Activated CD4-positive, alpha-beta T cell treated with anti-CD3 and anti-CD28 coated beads, Interleukin-2, amount 10 ng/mL, durations not matched to agents 7 days and 5 days (primary cell): Measurements from ENCODE around the gene PDE7B. TPM values are rescaled to one million over a fixed set of nuclear protein-coding genes. Genes with fewer than 3 reads are reported as not detected.
"Not testable (repeated sequence)": the region's sequence is repeated elsewhere in the genome, so short reads cannot be mapped to it uniquely, and the experiment has no call there.

Experiments
- CTCF ChIA-PET: fragments of 350-600 bp; sonication (Branson Sonifier 250); formaldehyde crosslinking; loops from one replicate; lab custom pipeline; 2021; ENCODE audit warnings: antibody characterized with exemption; lab: Charles Lee
- POLR2A ChIA-PET: fragments of 350-600 bp; sonication (Branson Sonifier 250); formaldehyde crosslinking; loops from one replicate; lab custom pipeline; 2021; ENCODE audit warnings: antibody characterized with exemption; lab: Charles Lee
- DNase-seq: peaks from one replicate; pipeline ENCODE4 v3.0.0-alpha.2; 2020
- H3K27ac Mint-ChIP-seq: one replicate; pipeline ENCODE4 v1.8.0; 2021; ENCODE audit warnings: mild to moderate bottlenecking, moderate library complexity, mixed read lengths
- H3K27me3 Mint-ChIP-seq: one replicate; pipeline ENCODE4 v1.8.0; 2021; ENCODE audit warnings: mixed read lengths
- H3K36me3 Mint-ChIP-seq: one replicate; pipeline ENCODE4 v1.8.0; 2021; ENCODE audit warnings: low read depth, mixed read lengths
- H3K4me1 Mint-ChIP-seq: one replicate; pipeline ENCODE4 v1.8.0; 2021; ENCODE audit warnings: mixed read lengths
- H3K4me3 Mint-ChIP-seq: one replicate; pipeline ENCODE4 v1.8.0; 2021; ENCODE audit warnings: mild to moderate bottlenecking, moderate library complexity, mixed read lengths
- H3K9me3 Mint-ChIP-seq: one replicate; pipeline ENCODE4 v1.8.0; 2021; ENCODE audit warnings: mixed read lengths
- total RNA-seq, 2 experiments: library from RNA; stranded (reverse); gene quantifications; one replicate each; pipeline ENCODE4 v1.2.3, GENCODE V29; 2021

Gene PDE7B
- total RNA-seq, 2 experiments from 2014 or later, result 0.57 to 1.2 TPM

DNA sequence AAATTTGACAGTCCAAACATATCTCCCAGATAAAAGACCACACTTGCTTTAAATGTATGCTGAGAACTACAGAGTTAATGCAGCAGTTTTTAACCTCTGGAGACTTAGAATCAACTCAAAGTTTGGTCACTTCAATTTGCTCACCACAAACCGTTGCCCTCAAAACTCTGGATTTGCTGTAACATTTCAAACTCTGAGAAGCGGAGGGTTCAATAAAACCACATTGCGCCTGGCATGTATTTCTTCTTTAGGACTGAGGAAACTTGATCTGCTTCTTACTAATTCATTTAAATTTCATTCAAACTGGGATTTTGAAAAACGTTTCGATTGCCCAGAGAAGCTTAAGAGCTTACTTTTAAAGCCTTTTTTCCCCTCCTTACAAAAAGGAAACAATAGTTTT, 282.8 kb downstream of the PDE7B start:
- H3K36me3 Mint-ChIP-seq, result no peaks in the 10 kb centered on the region
- CTCF ChIA-PET, result interaction anchor here (1.0 kb wide), 1 partner anchor 19 kb away, joined by 4 read pairs; no protein-coding TSS in a partner anchor
- DNase-seq, result no peak
- no peaks in the 10 kb centered on the region for H3K9me3 Mint-ChIP-seq
- no peaks in the 10 kb centered on the region for H3K4me1 Mint-ChIP-seq
- no peak overlapping the region for H3K27ac Mint-ChIP-seq
- no peaks in the 10 kb centered on the region for H3K27me3 Mint-ChIP-seq
- POLR2A ChIA-PET, result no interaction called here
- H3K4me3 Mint-ChIP-seq, result no peak overlapping the region

DNA sequence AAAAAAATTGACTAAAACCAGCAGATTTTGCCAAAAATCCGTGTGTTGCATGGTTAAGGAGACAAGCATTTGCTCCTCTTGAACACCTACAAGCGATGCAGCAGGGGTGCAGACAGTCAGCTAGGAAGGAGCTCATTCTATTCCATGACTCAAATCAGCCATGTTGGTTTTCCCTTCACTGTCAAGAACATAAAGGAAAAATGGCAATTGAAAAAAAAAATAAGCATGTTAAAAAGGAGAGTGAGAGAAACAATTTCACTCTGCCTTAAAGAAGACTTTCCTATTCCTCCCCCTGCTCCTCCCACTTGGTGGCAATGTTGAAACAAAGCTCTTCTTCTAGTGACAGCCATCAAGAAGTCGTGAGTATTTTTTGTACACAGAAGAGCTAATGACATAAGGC, 283.2 kb downstream of the PDE7B start:
- Mint-ChIP-seq H3K27me3 (no peaks in the 10 kb centered on the region), H3K4me1 (no peaks in the 10 kb centered on the region), H3K9me3 (no peaks in the 10 kb centered on the region), H3K36me3 (no peaks in the 10 kb centered on the region), H3K4me3 (no peak overlapping the region), H3K27ac (no peak overlapping the region)
- DNase-seq, result no peak
- POLR2A ChIA-PET, result no interaction called here
- CTCF ChIA-PET, result no interaction called here

DNA sequence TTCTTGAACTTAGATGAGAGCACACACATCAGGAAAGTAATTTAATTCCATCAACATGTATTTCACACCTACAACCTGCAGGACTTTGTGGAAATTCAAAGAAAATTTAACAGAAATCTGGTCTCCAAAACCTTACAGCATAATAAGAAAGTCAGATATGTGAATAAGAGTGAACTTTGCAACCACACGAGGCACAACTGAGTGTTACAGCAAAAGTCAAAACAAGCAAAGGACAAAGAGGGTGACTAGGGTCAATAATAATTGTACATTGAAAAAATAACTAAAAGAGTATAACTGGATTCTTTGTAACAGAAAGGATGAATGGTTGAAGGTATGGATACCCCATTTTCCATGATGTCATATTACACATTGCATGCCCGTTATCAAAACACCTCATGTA, 284.8 kb downstream of the PDE7B start:
- Mint-ChIP-seq H3K27me3 (no peaks in the 10 kb centered on the region), H3K27ac (no peak overlapping the region), H3K4me1 (no peaks in the 10 kb centered on the region), H3K4me3 (no peak overlapping the region), H3K9me3 (no peaks in the 10 kb centered on the region), H3K36me3 (no peaks in the 10 kb centered on the region)
- CTCF ChIA-PET, result no interaction called here
- DNase-seq, result no peak
- POLR2A ChIA-PET, result no interaction called here

DNA sequence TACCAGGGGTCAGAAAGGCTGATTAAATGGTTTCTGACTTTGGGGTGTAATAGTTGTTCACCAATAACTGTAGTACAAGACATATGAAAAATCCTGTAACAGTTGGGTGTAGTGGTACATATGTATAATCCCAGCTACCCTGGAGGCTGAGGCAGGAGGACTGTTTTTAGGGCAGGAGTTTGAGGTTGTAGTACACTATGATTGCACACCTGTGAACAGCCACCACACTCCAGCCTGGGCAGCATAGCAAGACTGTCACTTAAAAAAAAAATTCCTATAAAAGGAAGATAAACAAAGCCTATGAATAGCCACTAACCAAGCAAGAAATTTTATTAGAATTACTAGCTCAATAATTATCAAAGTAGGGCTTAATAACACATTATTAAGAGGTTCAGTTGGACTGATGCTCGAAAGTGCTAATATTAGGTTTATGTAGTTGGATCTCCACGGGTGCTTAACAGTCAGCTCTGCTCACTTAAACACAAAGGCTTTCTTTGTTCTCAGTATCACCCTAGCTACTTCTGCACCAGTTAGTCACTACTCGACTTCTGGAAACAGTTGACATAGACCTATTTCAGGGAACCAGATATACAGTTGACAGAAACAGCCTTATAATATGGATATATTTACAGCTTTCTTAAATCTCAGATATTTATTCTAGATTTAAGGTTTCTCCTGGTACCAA, 285.6 kb downstream of the PDE7B start:
- CTCF ChIA-PET, result no interaction called here
- H3K9me3 Mint-ChIP-seq, result peaks cover 5% of the 10 kb centered on the region
- H3K27ac Mint-ChIP-seq, result no peak overlapping the region

DNA sequence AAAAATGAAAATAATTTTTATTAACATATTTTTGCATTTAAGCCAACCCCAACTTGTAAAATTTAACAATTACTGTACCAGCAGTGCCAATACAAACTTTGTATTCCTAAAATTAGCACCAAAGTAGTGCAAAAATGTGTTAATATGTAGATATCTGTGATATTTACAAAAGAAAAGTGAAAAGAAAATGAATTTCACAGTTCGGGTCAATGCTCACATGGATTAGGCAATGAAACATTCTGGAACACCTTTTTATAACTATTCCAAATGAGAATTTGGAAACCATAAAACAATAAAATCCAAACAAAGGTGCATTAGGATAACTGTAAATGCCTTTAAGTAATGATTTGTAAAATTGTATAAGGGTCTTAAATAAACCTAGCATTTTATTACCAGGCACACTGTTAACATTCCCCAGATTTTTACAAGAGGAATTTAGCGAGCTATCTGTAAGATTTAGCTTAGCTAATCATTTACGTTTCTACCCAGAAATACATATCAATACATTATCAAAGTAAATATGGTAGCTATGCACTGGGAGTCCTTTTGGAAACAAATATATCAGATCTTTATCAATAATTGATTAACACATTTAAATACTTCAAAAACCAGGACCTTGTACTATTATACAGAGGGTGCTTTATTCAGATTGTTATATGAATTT, 286.4 kb downstream of the PDE7B start:
- H3K27ac Mint-ChIP-seq, result no peak overlapping the region
- CTCF ChIA-PET, result no interaction called here

More for the DNA sequence above, 285.6 kb downstream of the PDE7B start:
- Mint-ChIP-seq H3K4me3 (no peak overlapping the region), H3K36me3 (no peaks in the 10 kb centered on the region), H3K27me3 (no peaks in the 10 kb centered on the region), H3K4me1 (no peaks in the 10 kb centered on the region)
- POLR2A ChIA-PET, result no interaction called here
- DNase-seq, result no peak

GRCh38 chr6:136139111-136139510, 287.6 kb downstream of the PDE7B start:
- H3K4me3 Mint-ChIP-seq, DNase-seq, H3K9me3 Mint-ChIP-seq, H3K27ac Mint-ChIP-seq, H3K4me1 Mint-ChIP-seq, POLR2A ChIA-PET, CTCF ChIA-PET, H3K27me3 Mint-ChIP-seq, H3K36me3 Mint-ChIP-seq: not testable (repeated sequence)

More for the DNA sequence above, 286.4 kb downstream of the PDE7B start:
- POLR2A ChIA-PET, result no interaction called here
- H3K4me1 Mint-ChIP-seq, result no peaks in the 10 kb centered on the region
- H3K9me3 Mint-ChIP-seq, result peaks cover 5% of the 10 kb centered on the region
- H3K4me3 Mint-ChIP-seq, result no peak overlapping the region
- no peaks in the 10 kb centered on the region for H3K36me3 Mint-ChIP-seq
- no peak for DNase-seq
- no peaks in the 10 kb centered on the region for H3K27me3 Mint-ChIP-seq

GRCh38 chr6:136144251-136145023, 292.9 kb downstream of the PDE7B start:
- no peaks in the 10 kb centered on the region for H3K36me3 Mint-ChIP-seq
- ChIA-PET CTCF (no interaction called here), POLR2A (no interaction called here)
- no peak for DNase-seq
- no peaks in the 10 kb centered on the region for H3K27me3 Mint-ChIP-seq
- no peak overlapping the region for H3K27ac Mint-ChIP-seq
- no peaks in the 10 kb centered on the region for H3K4me1 Mint-ChIP-seq
- H3K4me3 Mint-ChIP-seq, result no peak overlapping the region
- peaks cover 5% of the 10 kb centered on the region for H3K9me3 Mint-ChIP-seq

GRCh38 chr6:136146130-136146529, 294.6 kb downstream of the PDE7B start:
- H3K4me1 Mint-ChIP-seq, result no peaks in the 10 kb centered on the region
- no peak overlapping the region for H3K4me3 Mint-ChIP-seq
- no peaks in the 10 kb centered on the region for H3K36me3 Mint-ChIP-seq
- CTCF ChIA-PET, result no interaction called here
- H3K27ac Mint-ChIP-seq, result no peak overlapping the region
- POLR2A ChIA-PET, result no interaction called here
- DNase-seq, result no peak
- H3K9me3 Mint-ChIP-seq, result peaks cover 5% of the 10 kb centered on the region
- no peaks in the 10 kb centered on the region for H3K27me3 Mint-ChIP-seq

DNA sequence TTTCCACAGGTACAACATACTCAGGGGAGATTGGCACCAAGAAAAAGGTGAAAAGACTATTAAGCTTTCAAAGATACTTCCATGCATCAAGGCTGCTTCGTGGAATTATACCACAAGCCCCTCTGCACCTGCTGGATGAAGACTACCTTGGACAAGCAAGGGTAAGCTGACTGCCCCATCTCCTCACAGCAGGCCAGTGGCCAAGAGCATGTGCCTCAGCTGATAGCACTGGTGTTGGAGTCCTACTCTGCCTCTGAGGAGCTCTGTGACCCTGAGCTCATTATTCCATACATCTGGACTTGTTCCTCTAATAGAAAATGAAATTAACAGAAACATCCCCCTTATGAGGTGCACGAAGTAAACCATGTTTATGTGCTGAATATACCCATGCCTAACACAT, 295.8 kb downstream of the PDE7B start:
- no peaks in the 10 kb centered on the region for H3K36me3 Mint-ChIP-seq
- CTCF ChIA-PET, result no interaction called here
- POLR2A ChIA-PET, result no interaction called here
- no peak overlapping the region for H3K4me3 Mint-ChIP-seq
- H3K27ac Mint-ChIP-seq, result no peak overlapping the region
- no peaks in the 10 kb centered on the region for H3K4me1 Mint-ChIP-seq
- H3K27me3 Mint-ChIP-seq, result no peaks in the 10 kb centered on the region
- DNase-seq, result no peak
- H3K9me3 Mint-ChIP-seq, result no peaks in the 10 kb centered on the region

- Mint-ChIP-seq H3K9me3 (no peaks in the 10 kb centered on the region), H3K4me3 (no peak overlapping the region), H3K27me3 (no peaks in the 10 kb centered on the region), H3K27ac (no peak overlapping the region), H3K4me1 (no peaks in the 10 kb centered on the region), H3K36me3 (no peaks in the 10 kb centered on the region)
- ChIA-PET CTCF (no interaction called here), POLR2A (no interaction called here)
- no peak for DNase-seq
Measured at GRCh38 chr6:136148051-136148450, 296.6 kb downstream of the PDE7B start.

GRCh38 chr6:136148523-136148922, 297.0 kb downstream of the PDE7B start:
- Mint-ChIP-seq H3K9me3 (no peaks in the 10 kb centered on the region), H3K4me1 (no peaks in the 10 kb centered on the region), H3K27ac (no peak overlapping the region), H3K4me3 (no peak overlapping the region), H3K36me3 (no peaks in the 10 kb centered on the region), H3K27me3 (no peaks in the 10 kb centered on the region)
- ChIA-PET POLR2A (no interaction called here), CTCF (no interaction called here)
- no peak for DNase-seq

DNA sequence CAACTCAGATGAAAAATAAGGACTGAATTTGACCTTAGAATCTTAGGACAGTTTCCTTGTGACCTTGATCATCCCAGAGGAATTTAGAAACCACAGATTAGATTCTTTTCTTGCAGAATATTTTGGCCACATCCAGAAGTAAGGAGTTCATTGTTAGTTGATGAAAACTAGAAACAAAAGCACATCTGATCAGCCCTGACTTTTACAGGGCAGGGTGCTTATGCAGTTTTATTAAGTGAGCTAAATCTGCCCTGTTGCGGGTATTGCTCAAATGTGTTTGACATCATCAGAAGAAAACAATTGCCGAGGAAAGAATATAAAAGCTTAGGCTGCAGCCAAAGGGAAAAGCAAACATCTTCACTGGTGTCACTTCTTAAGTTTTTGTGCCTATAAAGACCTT, 297.8 kb downstream of the PDE7B start:
- no peaks in the 10 kb centered on the region for H3K9me3 Mint-ChIP-seq
- H3K4me3 Mint-ChIP-seq, result no peak overlapping the region
- POLR2A ChIA-PET, result no interaction called here
- H3K36me3 Mint-ChIP-seq, result no peaks in the 10 kb centered on the region
- no peak overlapping the region for H3K27ac Mint-ChIP-seq
- H3K27me3 Mint-ChIP-seq, result no peaks in the 10 kb centered on the region
- H3K4me1 Mint-ChIP-seq, result no peaks in the 10 kb centered on the region
- no peak for DNase-seq
- CTCF ChIA-PET, result no interaction called here

GRCh38 chr6:136150961-136151360, 299.5 kb downstream of the PDE7B start:
- H3K27me3 Mint-ChIP-seq, result no peaks in the 10 kb centered on the region
- H3K36me3 Mint-ChIP-seq, result no peaks in the 10 kb centered on the region
- no peak for DNase-seq
- CTCF ChIA-PET, result no interaction called here
- H3K27ac Mint-ChIP-seq, result no peak overlapping the region
- H3K9me3 Mint-ChIP-seq, result no peaks in the 10 kb centered on the region
- no peaks in the 10 kb centered on the region for H3K4me1 Mint-ChIP-seq
- H3K4me3 Mint-ChIP-seq, result no peak overlapping the region
- POLR2A ChIA-PET, result no interaction called here
